HEK293 (cell line): ENCODE results near the gene PRPF6.

ENCODE experiments used
- CTCF ChIA-PET: fragments of 350-600 bp; formaldehyde crosslinking; extraction: SDS; loops from one replicate; lab custom pipeline; 2021; ENCODE audit warnings: antibody characterized with exemption; lab: Yijun Ruan, JAX
- POLR2A ChIA-PET: fragments of 300-600 bp; formaldehyde crosslinking; extraction: SDS; loops from one replicate; lab custom pipeline; 2020; ENCODE audit warnings: antibody characterized with exemption, inconsistent platforms; lab: Yijun Ruan, JAX
- H3K27ac ChIP-seq: fragments of 200-500 bp; sonication (Bioruptor generic); 2 replicates; pipeline ENCODE4 v1.5.1; 2014; ENCODE audit warnings: low read depth, low read length, control low read depth, inconsistent platforms; ENCODE audit errors: extremely low read depth
- H3K36me3 ChIP-seq, 2 experiments: fragments of 200-500 bp in 1 of 2; sonication (Bioruptor generic) in 1 of 2; 1 replicate in 1 of 2; 2 replicates in 1 of 2; pipeline ENCODE4 v1.5.1; 2014 to 2017; ENCODE audit warnings: inconsistent platforms in 2 of 2, low read length in 2 of 2; ENCODE audit not compliant: control insufficient read depth in 2 of 2, insufficient read depth in 1 of 2
- H3K4me1 ChIP-seq: fragments of 200-500 bp; sonication (Bioruptor generic); 2 replicates; pipeline ENCODE4 v1.5.1; 2014; ENCODE audit warnings: mild to moderate bottlenecking, low read length, inconsistent platforms; ENCODE audit not compliant: control insufficient read depth, insufficient read depth
- H3K4me3 ChIP-seq: 2 replicates; pipeline ENCODE4 v1.5.1; 2011; ENCODE audit warnings: low read depth, mild to moderate bottlenecking, control low read depth, low read length, moderate library complexity
- H3K9me3 ChIP-seq: fragments of 200-500 bp; sonication (Bioruptor generic); 2 replicates; pipeline ENCODE4 v1.5.1; 2014; ENCODE audit warnings: low read depth, low read length, inconsistent platforms; ENCODE audit not compliant: control insufficient read depth, insufficient read depth
- ATF2 ChIP-seq: fragments of 450-650 bp; formaldehyde crosslinking; IDR thresholded peaks from 2 replicates; pipeline ENCODE4 v1.5.1; 2016; ENCODE audit warnings: missing biosample characterization, missing genetic modification characterization, low read depth
- FEZF1 ChIP-seq: fragments of 450-650 bp; formaldehyde crosslinking; IDR thresholded peaks from 2 replicates; pipeline ENCODE4 v1.5.1; 2016; ENCODE audit warnings: missing biosample characterization, missing genetic modification characterization
- INSM2 ChIP-seq: fragments of 450-650 bp; formaldehyde crosslinking; IDR thresholded peaks from 2 replicates; pipeline ENCODE4 v1.5.1; 2016; ENCODE audit warnings: missing biosample characterization, missing genetic modification characterization
- KLF7 ChIP-seq: fragments of 450-650 bp; formaldehyde crosslinking; IDR thresholded peaks from 2 replicates; pipeline ENCODE4 v1.5.1; 2016; ENCODE audit warnings: missing biosample characterization, missing genetic modification characterization, borderline replicate concordance
- PRDM10 ChIP-seq: fragments of 450-650 bp; formaldehyde crosslinking; IDR thresholded peaks from 2 replicates; pipeline ENCODE4 v1.5.1; 2016; ENCODE audit warnings: missing biosample characterization, missing genetic modification characterization
- YY1 ChIP-seq: fragments of 450-650 bp; formaldehyde crosslinking; IDR thresholded peaks from 2 replicates; pipeline ENCODE4 v1.5.1; 2018; ENCODE audit warnings: missing biosample characterization, missing genetic modification characterization
- ZBTB49 ChIP-seq: fragments of 450-650 bp; formaldehyde crosslinking; IDR thresholded peaks from 2 replicates; pipeline ENCODE4 v1.5.1; 2016; ENCODE audit warnings: missing biosample characterization, missing genetic modification characterization, low read depth
- ZBTB6 ChIP-seq: fragments of 450-650 bp; formaldehyde crosslinking; IDR thresholded peaks from 2 replicates; pipeline ENCODE4 v1.5.1; 2017; ENCODE audit warnings: missing biosample characterization, missing genetic modification characterization
- ZBTB7A ChIP-seq: fragments of 450-650 bp; formaldehyde crosslinking; IDR thresholded peaks from 2 replicates; pipeline ENCODE4 v1.5.1; 2016; ENCODE audit warnings: low read depth, missing biosample characterization, missing genetic modification characterization
- ZFP3 ChIP-seq: fragments of 450-650 bp; formaldehyde crosslinking; IDR thresholded peaks from 2 replicates; pipeline ENCODE4 v1.5.1; 2016; ENCODE audit warnings: low read depth, missing biosample characterization, missing genetic modification characterization
- ZNF10 ChIP-seq: fragments of 450-650 bp; formaldehyde crosslinking; IDR thresholded peaks from 2 replicates; pipeline ENCODE4 v1.5.1; 2017; ENCODE audit warnings: missing biosample characterization, missing genetic modification characterization
- ZNF121 ChIP-seq: fragments of 450-650 bp; formaldehyde crosslinking; IDR thresholded peaks from 2 replicates; pipeline ENCODE4 v1.5.1; 2016; ENCODE audit warnings: missing biosample characterization, missing genetic modification characterization
- ZNF248 ChIP-seq: fragments of 450-650 bp; formaldehyde crosslinking; IDR thresholded peaks from 2 replicates; pipeline ENCODE4 v1.5.1; 2017; ENCODE audit warnings: missing biosample characterization, missing genetic modification characterization
- ZNF48 ChIP-seq: fragments of 450-650 bp; formaldehyde crosslinking; IDR thresholded peaks from 2 replicates; pipeline ENCODE4 v1.5.1; 2016; ENCODE audit warnings: missing biosample characterization, missing genetic modification characterization
- ZNF571 ChIP-seq: fragments of 450-650 bp; formaldehyde crosslinking; IDR thresholded peaks from 2 replicates; pipeline ENCODE4 v1.5.0; 2017; ENCODE audit warnings: missing biosample characterization, missing genetic modification characterization
- ZNF596 ChIP-seq: fragments of 450-650 bp; IDR thresholded peaks from 2 replicates; pipeline ENCODE4 v1.5.0; 2018; ENCODE audit warnings: missing biosample characterization, mild to moderate bottlenecking, missing genetic modification characterization, moderate library complexity
- ZNF704 ChIP-seq: fragments of 450-650 bp; formaldehyde crosslinking; IDR thresholded peaks from 2 replicates; pipeline ENCODE4 v1.5.1; 2016; ENCODE audit warnings: missing biosample characterization, missing genetic modification characterization
- TF ChIP-seq, protein P1 (sequence below): fragments of 450-650 bp; formaldehyde crosslinking; IDR thresholded peaks from 2 replicates; pipeline ENCODE4 v1.5.1; 2017; ENCODE audit warnings: missing biosample characterization, missing genetic modification characterization
- TF ChIP-seq, protein P2 (sequence below): fragments of 450-650 bp; formaldehyde crosslinking; IDR thresholded peaks from 2 replicates; pipeline ENCODE4 v1.5.1; 2016; ENCODE audit warnings: missing biosample characterization, missing genetic modification characterization, borderline replicate concordance

PRPF6 gene

DNA sequence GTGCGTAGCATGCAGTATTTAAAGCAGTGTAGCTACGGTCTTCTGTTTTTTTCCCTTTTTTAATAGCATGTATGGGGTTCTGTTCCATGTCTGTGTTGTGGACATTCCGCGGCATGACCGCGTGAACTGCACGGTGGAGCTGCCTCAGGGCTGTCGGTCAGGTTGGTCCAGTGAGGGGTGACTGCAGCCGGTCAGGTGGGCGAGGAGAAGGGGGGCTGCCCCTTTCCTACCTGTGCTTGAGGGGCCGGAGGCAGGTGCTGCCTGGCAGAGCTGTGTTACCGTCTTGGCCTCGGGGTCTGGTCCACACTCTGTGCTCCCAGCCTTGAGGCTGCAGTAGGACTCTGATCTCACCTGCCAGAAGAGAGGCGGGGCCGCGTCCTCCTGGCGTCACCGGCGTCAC is 49.2 kb upstream of the PRPF6 start:
- CTCF ChIA-PET, result interaction anchor here (0.7 kb wide), 1 partner anchor 20 kb away, joined by 3 read pairs; no protein-coding TSS in a partner anchor
- Histone ChIP-seq H3K4me1 (no peaks in the 10 kb centered on the region; the same call in 1 of the 2 replicates), H3K9me3 (no peaks in the 10 kb centered on the region), H3K27ac (no peak overlapping the region), H3K4me3 (no peak overlapping the region), H3K36me3 (peaks cover 6 to 88% of the 10 kb centered on the region in 2 experiments)
- POLR2A ChIA-PET, result no interaction called here
- TF ChIP-seq ZNF48 (tag by site-specific recombination), result no peak
- TF ChIP-seq ZBTB6, result no peak
- TF ChIP-seq INSM2 (tag by site-specific recombination), result no peak
- TF ChIP-seq ZFP3 (tag by site-specific recombination), result no peak
- no peak for TF ChIP-seq ZNF571 (tag by site-specific recombination)
- no peak for TF ChIP-seq ZNF596
- no peak for TF ChIP-seq YY1 (tag by site-specific recombination)
- TF ChIP-seq ZNF10, result no peak
- no peak for TF ChIP-seq PRDM10
- TF ChIP-seq ZBTB49, result no peak
- no peak for TF ChIP-seq ZNF248 (tag by site-specific recombination)
- no peak for TF ChIP-seq ATF2 (tag by site-specific recombination)
- no peak for TF ChIP-seq ZNF704
- no peak for TF ChIP-seq KLF7 (tag by site-specific recombination)
- no peak for TF ChIP-seq ZBTB7A (tag by site-specific recombination)
- TF ChIP-seq, protein P1, sequence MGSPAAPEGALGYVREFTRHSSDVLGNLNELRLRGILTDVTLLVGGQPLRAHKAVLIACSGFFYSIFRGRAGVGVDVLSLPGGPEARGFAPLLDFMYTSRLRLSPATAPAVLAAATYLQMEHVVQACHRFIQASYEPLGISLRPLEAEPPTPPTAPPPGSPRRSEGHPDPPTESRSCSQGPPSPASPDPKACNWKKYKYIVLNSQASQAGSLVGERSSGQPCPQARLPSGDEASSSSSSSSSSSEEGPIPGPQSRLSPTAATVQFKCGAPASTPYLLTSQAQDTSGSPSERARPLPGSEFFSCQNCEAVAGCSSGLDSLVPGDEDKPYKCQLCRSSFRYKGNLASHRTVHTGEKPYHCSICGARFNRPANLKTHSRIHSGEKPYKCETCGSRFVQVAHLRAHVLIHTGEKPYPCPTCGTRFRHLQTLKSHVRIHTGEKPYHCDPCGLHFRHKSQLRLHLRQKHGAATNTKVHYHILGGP (tag by site-specific recombination), result no peak
- TF ChIP-seq, protein P2, sequence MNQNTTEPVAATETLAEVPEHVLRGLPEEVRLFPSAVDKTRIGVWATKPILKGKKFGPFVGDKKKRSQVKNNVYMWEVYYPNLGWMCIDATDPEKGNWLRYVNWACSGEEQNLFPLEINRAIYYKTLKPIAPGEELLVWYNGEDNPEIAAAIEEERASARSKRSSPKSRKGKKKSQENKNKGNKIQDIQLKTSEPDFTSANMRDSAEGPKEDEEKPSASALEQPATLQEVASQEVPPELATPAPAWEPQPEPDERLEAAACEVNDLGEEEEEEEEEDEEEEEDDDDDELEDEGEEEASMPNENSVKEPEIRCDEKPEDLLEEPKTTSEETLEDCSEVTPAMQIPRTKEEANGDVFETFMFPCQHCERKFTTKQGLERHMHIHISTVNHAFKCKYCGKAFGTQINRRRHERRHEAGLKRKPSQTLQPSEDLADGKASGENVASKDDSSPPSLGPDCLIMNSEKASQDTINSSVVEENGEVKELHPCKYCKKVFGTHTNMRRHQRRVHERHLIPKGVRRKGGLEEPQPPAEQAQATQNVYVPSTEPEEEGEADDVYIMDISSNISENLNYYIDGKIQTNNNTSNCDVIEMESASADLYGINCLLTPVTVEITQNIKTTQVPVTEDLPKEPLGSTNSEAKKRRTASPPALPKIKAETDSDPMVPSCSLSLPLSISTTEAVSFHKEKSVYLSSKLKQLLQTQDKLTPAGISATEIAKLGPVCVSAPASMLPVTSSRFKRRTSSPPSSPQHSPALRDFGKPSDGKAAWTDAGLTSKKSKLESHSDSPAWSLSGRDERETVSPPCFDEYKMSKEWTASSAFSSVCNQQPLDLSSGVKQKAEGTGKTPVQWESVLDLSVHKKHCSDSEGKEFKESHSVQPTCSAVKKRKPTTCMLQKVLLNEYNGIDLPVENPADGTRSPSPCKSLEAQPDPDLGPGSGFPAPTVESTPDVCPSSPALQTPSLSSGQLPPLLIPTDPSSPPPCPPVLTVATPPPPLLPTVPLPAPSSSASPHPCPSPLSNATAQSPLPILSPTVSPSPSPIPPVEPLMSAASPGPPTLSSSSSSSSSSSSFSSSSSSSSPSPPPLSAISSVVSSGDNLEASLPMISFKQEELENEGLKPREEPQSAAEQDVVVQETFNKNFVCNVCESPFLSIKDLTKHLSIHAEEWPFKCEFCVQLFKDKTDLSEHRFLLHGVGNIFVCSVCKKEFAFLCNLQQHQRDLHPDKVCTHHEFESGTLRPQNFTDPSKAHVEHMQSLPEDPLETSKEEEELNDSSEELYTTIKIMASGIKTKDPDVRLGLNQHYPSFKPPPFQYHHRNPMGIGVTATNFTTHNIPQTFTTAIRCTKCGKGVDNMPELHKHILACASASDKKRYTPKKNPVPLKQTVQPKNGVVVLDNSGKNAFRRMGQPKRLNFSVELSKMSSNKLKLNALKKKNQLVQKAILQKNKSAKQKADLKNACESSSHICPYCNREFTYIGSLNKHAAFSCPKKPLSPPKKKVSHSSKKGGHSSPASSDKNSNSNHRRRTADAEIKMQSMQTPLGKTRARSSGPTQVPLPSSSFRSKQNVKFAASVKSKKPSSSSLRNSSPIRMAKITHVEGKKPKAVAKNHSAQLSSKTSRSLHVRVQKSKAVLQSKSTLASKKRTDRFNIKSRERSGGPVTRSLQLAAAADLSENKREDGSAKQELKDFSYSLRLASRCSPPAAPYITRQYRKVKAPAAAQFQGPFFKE (tag by site-specific recombination), result no peak
- TF ChIP-seq FEZF1 (tag by site-specific recombination), result no peak
- no peak for TF ChIP-seq ZNF121 (tag by site-specific recombination)
